PFSK-1 (cell line): Measurements from ENCODE around the gene ADAM23.

Source experiments
- FOXP2 ChIP-seq: optimal IDR thresholded peaks from 2 replicates; pipeline ENCODE3; 2011; ENCODE audit warnings: borderline replicate concordance, control low read depth, inconsistent platforms; ENCODE audit not compliant: insufficient read depth; ENCODE audit errors: extremely low read length, extremely low read depth
- POLR2AphosphoS5 ChIP-seq: IDR thresholded peaks from 2 replicates; pipeline ENCODE4 v1.6.1; 2012; ENCODE audit warnings: low read depth, mild to moderate bottlenecking, control low read depth, low read length, moderate library complexity
- REST ChIP-seq, 2 experiments: IDR thresholded peaks; 2 replicates each; pipeline versions ENCODE4 v1.6.1 to v1.8.0; 2011 to 2012; ENCODE audit warnings: low read depth in 2 of 2, low read length in 2 of 2, control low read depth in 1 of 2, inconsistent platforms in 1 of 2, mild to moderate bottlenecking in 1 of 2, moderate library complexity in 1 of 2; ENCODE audit not compliant: insufficient read depth in 1 of 2
- SIN3A ChIP-seq: IDR thresholded peaks from 2 replicates; pipeline ENCODE4 v1.6.1; 2012; ENCODE audit warnings: mild to moderate bottlenecking, low read length, moderate library complexity, borderline replicate concordance; ENCODE audit not compliant: insufficient read depth

- TF ChIP-seq POLR2AphosphoS5, result no peak
- no peak for TF ChIP-seq FOXP2
- no peak for TF ChIP-seq REST (IDR thresholded peaks at IDR 0.05; ENCODE audit: insufficient read depth in 1 of 2, low read depth in 2 of 2, low read length in 2 of 2)
- no peak for TF ChIP-seq SIN3A
These were observed 204.7 kb downstream of the ADAM23 start for GRCh38 chr2:206647985-206648384.
